Hepatocyte (in vitro differentiated cells): ENCODE measurements around the gene CHMP2B.

Experiments
- CTCF ChIP-seq: fragments of 200-600 bp; sonication (generic); IDR thresholded peaks from 2 replicates; pipeline ENCODE4 v1.5.1; 2016; ENCODE audit warnings: antibody characterized with exemption, mild to moderate bottlenecking; ENCODE audit not compliant: poor library complexity
- EZH2 ChIP-seq: fragments of 200-600 bp; sonication (generic); IDR thresholded peaks from 2 replicates; pipeline ENCODE4 v1.6.1; 2016; ENCODE audit warnings: antibody characterized with exemption, mild to moderate bottlenecking, borderline replicate concordance
- EZH2phosphoT487 ChIP-seq: fragments of 200-600 bp; sonication (generic); IDR thresholded peaks from one replicate; pipeline ENCODE4 v1.6.1; 2018; ENCODE audit warnings: antibody characterized with exemption, mild to moderate bottlenecking, low read depth, moderate library complexity; ENCODE audit not compliant: unreplicated experiment, severe bottlenecking

GRCh38 chr3:87219611-87220010, 7.5 kb upstream of the CHMP2B start:
- TF ChIP-seq CTCF (no peak), EZH2 (no peak), EZH2phosphoT487 (no peak)
